ENCODE data around the gene NUP205.

- no peak for TF ChIP-seq POLR2A (IDR thresholded peaks at IDR 0.05; ENCODE audit: extremely low read depth, insufficient read length)
- TF ChIP-seq CTCF (IDR thresholded peaks at IDR 0.05; ENCODE audit: low read depth, low read length), result no peak
- no peak for TF ChIP-seq MAX (IDR thresholded peaks at IDR 0.05; ENCODE audit: low read depth, low read length)
- TF ChIP-seq MYC (IDR thresholded peaks at IDR 0.05; ENCODE audit: low read depth, low read length), result no peak
These were observed 76.6 kb downstream of the NUP205 start for GRCh38 chr7:135634191-135634878.
